NOMO-1 treated with DMSO at 0.1 percent for 48 hours (cell line): ENCODE results near the gene GPC6.

Experiments
- DNase-seq: peaks from one replicate; lab custom pipeline; 2025; ENCODE audit not compliant: unreplicated experiment; lab: John Stamatoyannopoulos, UW

GPC6 gene

GRCh38 chr13:93956426-93956825, 729.8 kb downstream of the GPC6 start:
- no peak for DNase-seq

GRCh38 chr13:93957371-93957770, 730.8 kb downstream of the GPC6 start:
- DNase-seq, result no peak

GRCh38 chr13:93959796-93960533, 733.4 kb downstream of the GPC6 start:
- DNase-seq, result no peak

- no peak for DNase-seq
These were observed 736.9 kb downstream of the GPC6 start for GRCh38 chr13:93963266-93964145.

GRCh38 chr13:93964146-93964512, 737.5 kb downstream of the GPC6 start:
- DNase-seq, result no peak

DNA sequence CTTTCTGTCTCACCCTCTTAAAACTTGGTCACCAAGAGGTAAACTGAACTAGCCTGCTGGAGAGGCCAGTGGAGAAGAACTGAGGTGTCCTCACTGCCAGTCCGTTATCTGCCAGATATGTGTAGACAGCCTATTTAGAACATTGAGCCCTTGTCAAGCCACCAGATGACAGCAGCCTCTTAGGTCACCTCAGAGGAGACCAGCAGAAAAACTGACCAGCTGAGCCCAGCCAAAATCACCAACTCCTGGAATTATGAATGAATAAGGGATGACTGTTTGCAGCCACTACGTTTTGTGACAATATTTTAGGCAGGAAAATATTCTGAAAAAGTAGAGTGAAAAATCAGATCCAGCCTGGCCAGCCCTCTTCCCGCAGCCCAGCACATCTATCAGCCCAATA, 739.0 kb downstream of the GPC6 start:
- no peak for DNase-seq

DNA sequence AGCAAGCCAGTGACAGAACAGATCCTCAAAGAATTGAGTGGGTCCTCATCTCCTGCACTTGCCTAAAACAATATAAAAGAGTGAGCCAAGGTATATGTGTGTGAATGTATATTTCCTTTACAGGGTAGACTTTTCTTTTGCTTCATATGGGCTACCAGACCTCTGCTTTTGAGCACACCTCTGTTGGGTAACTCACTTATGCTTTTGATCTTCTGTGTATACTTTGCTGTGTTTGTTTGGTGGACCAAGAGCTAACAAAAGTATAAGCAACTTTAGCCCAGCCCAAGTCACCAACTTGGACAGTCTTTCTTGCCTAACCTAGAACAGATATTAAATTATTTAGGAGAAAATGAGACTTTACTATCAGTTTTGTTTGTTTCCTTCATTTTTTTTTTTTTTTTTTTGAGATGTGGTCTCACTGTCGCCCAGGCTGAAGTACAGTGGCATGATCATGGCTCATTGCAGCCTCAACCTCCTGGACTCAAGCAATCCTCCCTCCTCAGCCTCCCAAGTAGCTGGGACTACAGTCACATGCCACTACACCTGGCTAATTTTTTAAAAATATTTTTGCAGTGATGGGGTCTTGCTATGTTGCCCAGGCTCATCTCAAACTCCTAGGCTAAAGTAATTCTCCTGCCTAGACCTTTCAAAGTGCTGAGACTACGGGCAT, 739.8 kb downstream of the GPC6 start:
- DNase-seq, result no peak

DNA sequence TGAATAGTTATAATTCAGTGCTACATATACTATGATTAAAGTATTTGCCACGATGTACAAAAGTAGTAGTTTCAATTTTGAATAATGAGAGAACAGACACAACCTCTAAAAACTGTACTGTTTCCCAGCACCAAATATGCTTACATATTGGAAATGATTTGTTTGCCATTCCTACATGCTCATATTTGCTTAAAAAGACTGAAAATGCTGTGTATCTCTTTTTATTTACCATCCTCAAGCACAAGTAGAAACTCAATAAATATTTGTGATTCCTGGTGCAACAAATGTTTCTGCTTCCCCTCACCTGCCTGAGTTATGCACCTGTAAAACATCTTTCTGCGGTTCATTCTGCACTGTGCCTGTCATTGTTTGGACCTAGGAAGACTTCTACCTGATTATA, 740.7 kb downstream of the GPC6 start:
- DNase-seq, result no peak

DNA sequence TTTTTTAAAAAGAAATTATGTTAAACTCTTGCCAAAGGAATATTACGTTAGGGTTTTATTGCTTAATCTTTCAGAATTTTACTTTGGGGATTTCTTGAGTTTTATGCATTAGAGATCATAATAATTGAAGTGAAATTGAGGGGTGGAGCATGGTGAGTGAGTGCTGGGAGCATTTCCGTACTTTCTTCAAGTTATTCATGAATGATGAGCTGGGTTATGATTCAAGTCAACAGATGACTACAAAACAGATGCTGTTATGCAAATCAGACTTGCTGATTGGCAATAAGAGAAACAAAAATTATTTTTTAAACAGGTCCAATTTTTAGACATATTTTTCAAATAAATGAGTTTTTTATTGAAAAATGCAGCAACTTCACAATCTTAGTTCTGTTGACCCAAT, 748.6 kb downstream of the GPC6 start:
- no peak for DNase-seq

DNA sequence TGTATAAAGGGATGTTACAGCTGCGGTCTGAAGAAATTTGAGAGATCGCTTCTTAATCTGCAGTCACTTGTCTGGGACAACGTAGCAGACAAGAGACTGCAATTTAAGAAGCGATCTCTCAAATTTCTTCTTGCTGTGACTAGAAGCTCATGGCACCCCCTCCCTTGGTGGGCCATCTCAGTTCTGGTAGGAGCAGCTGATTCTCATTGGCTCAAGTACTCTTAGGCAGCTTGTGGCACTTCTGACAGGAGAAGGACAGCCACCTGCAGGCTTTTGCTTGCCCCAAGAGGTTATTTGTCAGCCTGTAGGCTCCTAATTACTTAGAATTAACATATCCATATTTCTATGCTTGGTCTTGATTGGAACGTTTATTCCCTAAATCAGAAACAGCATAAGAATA, 749.9 kb downstream of the GPC6 start:
- DNase-seq, result no peak

DNA sequence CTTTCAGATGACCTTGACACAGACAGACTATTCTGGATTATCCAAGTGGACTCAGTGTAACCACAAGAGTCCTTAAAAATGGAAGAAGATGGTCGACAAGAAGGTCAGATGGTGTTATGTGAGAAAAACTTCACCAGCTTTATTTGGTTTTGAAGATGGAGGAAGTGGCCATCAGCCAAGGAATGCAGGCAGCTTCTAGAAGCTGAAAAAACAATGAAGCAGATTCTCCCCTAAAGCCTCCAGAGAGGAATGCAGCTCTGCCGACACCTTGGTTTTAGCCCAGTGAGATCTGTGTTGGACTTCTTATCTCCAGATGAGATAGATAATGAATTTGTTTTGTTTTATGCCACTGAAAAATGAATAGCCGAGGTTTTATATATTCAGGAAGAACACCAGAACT, 751.4 kb downstream of the GPC6 start:
- DNase-seq, result no peak

- DNase-seq, result no peak
These were observed 754.9 kb downstream of the GPC6 start for GRCh38 chr13:93981426-93981977.

DNA sequence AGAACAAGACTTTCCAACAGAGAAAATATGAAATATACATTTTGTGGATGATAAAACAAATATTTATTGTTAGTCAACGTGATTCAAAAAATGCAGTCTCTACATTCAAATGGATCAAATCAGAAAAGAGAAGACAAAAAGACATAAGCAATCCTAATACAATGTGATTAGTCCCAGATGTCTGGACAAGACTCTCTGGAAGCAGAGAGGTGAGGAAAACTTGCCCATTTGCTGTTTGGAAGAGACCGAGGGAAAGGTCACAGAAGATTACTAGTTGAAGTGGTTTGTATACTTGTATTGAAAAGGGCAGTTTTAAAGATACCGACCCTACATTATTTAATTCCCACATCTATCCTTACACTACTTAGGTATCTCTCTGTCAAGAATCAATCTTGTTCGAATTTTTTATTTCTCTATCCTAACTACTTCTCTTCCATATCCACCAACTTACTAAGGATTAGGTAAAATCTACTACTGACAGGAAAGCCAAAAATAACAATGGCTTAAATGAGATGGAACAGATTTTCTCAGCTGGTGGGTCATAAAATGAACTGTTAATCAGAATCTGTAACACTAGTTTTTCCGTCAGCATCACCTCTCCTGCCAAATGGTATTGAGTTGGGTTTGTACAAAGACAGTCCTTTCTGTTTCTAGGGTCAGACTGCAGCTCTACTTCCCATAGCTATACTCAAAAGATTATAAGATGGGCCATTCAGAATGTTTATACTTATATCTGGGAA, 755.7 kb downstream of the GPC6 start:
- DNase-seq, result no peak

- DNase-seq, result no peak
These were observed 757.4 kb downstream of the GPC6 start for GRCh38 chr13:93984052-93984451.

DNA sequence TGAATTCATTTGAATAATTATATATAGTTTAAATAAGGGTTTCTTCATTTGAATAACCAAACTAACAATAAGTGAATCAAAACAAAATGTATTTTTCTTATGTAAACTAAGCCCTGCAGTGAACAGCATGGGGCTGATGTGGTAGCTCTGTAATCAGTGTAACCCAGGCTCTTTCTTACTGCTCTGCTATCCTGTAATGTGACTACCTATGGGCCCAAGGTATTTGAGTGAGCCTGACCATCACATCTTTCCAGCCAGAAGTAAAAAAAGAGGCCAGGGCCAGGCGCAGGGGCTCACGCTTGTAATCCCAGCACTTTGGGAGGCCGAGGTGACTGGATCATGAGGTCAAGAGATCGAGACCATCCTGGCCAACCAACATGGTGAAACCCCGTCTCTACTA, 758.3 kb downstream of the GPC6 start:
- no peak for DNase-seq

- no peak for DNase-seq
These were observed 760.9 kb downstream of the GPC6 start for GRCh38 chr13:93987458-93987857.

- DNase-seq, result no peak
These were observed 765.0 kb downstream of the GPC6 start for GRCh38 chr13:93991569-93991968.

DNA sequence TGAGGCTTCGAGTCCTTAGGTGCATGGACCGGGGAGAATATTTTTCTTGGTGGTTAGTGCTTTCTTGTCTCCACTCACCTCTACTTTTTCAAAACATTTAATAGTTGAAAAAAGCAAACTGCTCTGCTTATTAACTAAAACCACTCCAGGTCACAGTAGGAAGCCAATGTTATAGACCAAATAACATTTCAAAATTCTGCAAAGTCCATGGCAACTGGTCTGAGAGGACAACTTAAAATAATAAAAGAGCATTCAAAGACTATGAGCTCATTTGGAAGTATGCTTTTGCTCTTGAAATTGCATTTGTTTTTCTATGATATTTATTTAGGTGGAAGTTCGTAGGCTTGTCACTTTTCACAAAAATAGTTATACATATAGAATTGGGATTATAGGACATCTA, 769.9 kb downstream of the GPC6 start:
- DNase-seq, result no peak

DNA sequence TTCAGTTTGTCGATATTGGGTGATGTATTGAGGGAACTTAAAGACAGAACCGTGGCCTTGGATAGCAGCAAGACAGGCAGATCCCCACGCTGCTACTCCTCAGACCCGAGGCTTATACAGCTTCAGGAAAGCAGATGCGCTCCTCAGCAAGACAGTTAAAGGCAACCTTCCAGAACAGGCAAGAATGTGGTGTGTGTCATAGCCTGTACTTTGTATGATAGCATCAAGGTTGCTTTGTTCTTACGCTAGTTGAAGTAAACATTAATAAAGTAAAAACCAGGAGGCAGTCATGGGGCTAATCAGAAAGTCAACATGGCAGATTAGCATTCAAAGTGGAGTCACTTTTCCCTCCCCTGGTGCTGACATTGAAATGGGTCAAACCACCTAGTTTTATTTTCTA, 779.7 kb downstream of the GPC6 start:
- no peak for DNase-seq

DNA sequence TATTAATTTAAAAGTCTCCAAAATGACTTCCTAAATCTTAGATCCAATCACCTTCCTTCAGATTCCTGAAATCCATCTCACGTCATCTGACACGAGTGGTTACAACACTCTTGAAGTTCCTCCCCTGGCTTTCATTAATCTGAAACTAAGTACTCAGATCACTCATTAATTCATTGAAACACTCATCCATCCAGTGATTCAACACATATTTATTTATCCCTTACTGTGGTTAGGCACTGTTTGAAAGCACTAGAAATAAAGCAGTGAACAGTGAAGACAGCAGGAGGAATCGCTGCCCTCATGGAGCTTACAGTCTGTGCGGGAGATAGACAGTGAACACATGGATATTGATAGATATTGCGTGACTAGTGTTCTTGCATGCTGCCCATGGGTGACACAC, 780.5 kb downstream of the GPC6 start:
- no peak for DNase-seq

GRCh38 chr13:94009701-94010100, 783.1 kb downstream of the GPC6 start:
- no peak for DNase-seq
